ENCODE results near the gene SUGT1. TPM values are rescaled to one million over a fixed set of nuclear protein-coding genes. Genes with fewer than 3 reads are reported as not detected.

The SUGT1 gene
- total and polyA plus RNA-seq, 7 donors = 21.9 to 49.0 (median 42.9) TPM

DNA sequence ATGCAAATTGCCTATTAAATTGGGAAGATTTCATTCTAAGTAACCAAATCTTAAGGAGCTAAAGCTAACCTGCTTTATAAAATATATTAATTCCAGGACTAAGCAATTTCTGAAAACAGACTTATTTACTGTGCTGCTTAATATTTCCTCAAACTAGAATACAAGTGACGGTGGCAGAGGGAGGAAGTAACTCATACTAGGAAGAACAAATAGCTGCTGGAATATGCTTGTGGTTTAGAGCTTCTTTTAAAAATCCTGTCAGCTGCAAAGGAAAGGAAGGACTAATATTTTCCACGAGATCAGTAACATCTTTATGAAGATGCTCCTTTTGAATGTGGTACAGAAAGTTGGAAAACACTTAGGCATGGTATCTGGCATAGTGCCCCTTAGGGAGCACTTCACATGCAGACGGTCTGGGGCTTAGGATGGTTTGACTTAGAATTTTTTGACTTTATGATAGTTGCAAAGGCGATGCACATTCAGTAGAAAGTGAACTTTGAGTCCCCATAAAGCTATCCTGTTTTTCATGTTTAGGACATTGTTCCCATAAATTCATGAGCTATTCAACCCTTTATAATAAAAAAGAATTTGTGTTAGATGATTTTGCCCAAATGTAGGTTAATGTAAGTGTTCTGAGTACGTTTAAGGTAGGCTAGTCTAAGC, 13.8 kb upstream of the SUGT1 start:
- DNase-seq = no peak
- peaks cover 0 to 53% (median 0%) of the 10 kb centered on the region in 4 donors for H3K36me3 ChIP-seq
- intact Hi-C loops (cut with DNase I) = no loop called here
- H3K4me3 ChIP-seq = no peak overlapping the region
- no peaks in the 10 kb centered on the region for H3K27me3 ChIP-seq
- H3K27ac ChIP-seq = no peak overlapping the region
- H3K9me3 ChIP-seq = no peaks in the 10 kb centered on the region
- TF ChIP-seq POLR2A (IDR thresholded peaks at IDR 0.05) (no peak), POLR2AphosphoS5 (IDR thresholded peaks at IDR 0.05) (no peak), EP300 (IDR thresholded peaks at IDR 0.05) (no peak)
- TF ChIP-seq, protein P1, sequence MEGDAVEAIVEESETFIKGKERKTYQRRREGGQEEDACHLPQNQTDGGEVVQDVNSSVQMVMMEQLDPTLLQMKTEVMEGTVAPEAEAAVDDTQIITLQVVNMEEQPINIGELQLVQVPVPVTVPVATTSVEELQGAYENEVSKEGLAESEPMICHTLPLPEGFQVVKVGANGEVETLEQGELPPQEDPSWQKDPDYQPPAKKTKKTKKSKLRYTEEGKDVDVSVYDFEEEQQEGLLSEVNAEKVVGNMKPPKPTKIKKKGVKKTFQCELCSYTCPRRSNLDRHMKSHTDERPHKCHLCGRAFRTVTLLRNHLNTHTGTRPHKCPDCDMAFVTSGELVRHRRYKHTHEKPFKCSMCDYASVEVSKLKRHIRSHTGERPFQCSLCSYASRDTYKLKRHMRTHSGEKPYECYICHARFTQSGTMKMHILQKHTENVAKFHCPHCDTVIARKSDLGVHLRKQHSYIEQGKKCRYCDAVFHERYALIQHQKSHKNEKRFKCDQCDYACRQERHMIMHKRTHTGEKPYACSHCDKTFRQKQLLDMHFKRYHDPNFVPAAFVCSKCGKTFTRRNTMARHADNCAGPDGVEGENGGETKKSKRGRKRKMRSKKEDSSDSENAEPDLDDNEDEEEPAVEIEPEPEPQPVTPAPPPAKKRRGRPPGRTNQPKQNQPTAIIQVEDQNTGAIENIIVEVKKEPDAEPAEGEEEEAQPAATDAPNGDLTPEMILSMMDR (IDR thresholded peaks at IDR 0.05) = no peak
- no peaks in the 10 kb centered on the region for H3K4me1 ChIP-seq
- WGBS, 2 donors = 35 to 75% methylated on average over 5 of the region's 5 CpGs

DNA sequence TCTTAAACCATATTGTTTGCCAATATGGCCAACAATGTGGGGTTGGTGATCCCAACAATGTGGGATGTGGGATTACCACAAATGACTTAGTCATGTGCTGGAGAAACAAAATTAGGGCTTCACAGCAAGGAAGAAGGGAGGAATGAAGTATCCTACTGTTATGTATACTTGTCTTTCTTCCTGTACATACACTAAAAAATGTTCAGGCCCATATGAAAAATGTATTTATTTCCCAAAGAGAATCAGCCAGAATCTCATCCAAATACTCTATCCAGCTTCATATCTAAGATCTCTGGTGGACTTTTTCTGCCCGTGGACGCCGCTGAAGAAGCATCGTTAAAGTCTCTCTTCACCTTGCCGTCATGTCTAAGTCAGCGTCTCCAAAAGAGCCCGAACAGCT, 10.5 kb upstream of the SUGT1 start, which contains the start of gene HNRNPA1L2:
HNRNPA1L2 (plus strand) TSS at position 301 of the 400 bp plus-strand sequence; CDS start at position 363, 62 bp downstream.
- Histone ChIP-seq H3K4me1 (no peaks in the 10 kb centered on the region), H3K4me3 (no peak within 1 kb of the TSS), H3K27me3 (no peaks in the 10 kb centered on the region), H3K36me3 (peaks cover 0 to 50% (median 0%) of the 10 kb centered on the region in 4 donors), H3K27ac (no peak within 1 kb of the TSS), H3K9me3 (no peaks in the 10 kb centered on the region)
- intact Hi-C loops (cut with DNase I) = no loop called here
- 97 to 98% methylated on average over 7 of the region's 7 CpGs for WGBS, 2 donors
- no peak for TF ChIP-seq POLR2A (IDR thresholded peaks at IDR 0.05)
- no peak for TF ChIP-seq POLR2AphosphoS5 (IDR thresholded peaks at IDR 0.05)
- TF ChIP-seq, protein P1 (IDR thresholded peaks at IDR 0.05) = no peak
- TF ChIP-seq EP300 (IDR thresholded peaks at IDR 0.05) = no peak
- DNase-seq = no peak

DNA sequence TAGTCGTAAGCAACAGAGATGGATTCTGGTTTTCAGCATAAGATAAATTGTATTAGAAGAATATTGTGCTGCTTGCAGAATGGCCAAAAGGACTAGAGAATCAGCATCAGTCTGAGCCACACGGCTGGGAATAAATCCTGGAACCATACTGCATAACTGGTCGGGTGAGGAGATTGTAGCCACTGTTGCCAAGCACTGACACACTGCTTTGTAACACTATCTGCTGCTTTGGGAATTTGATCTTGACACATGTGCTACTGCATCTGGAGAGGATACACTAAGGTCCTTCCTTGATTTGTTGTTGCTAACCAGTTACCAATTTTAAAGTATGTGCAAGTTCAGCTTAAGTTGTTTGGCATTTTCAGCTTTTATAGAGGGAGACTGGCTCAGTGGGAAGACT, 8.5 kb upstream of the SUGT1 start:
- Histone ChIP-seq H3K36me3 (peaks cover 0 to 32% (median 0%) of the 10 kb centered on the region in 4 donors), H3K27ac (no peak overlapping the region), H3K27me3 (no peaks in the 10 kb centered on the region), H3K9me3 (no peaks in the 10 kb centered on the region), H3K4me3 (no peak overlapping the region), H3K4me1 (no peaks in the 10 kb centered on the region)
- TF ChIP-seq POLR2AphosphoS5 (IDR thresholded peaks at IDR 0.05) = no peak
- no peak for TF ChIP-seq POLR2A (IDR thresholded peaks at IDR 0.05)
- no peak for TF ChIP-seq EP300 (IDR thresholded peaks at IDR 0.05)
- TF ChIP-seq, protein P1 (IDR thresholded peaks at IDR 0.05) = no peak
- DNase-seq = no peak
- WGBS, 2 donors = 65 to 68% methylated on average over 3 of the region's 3 CpGs
- intact Hi-C loops (cut with DNase I) = no loop called here

DNA sequence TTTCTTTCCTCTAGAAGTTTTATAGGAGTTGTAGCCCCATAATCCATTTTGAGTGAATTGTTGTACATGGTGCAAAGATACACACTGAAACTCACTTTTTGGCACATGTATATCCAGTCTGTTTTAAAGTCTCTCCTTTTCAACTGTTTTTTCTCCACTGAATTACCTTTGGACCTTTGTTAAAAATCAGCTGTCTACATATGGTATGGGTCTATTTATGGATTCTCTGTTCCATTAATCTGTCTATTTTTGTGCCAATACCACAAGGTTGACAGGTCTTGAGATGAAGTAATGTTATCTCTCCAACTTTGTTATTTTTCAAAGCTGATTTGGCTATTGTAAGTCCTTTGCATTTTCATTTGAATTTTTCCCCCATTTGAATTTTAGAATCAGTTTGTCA, 5.7 kb upstream of the SUGT1 start:
- peaks cover 0 to 13% (median 10%) of the 10 kb centered on the region in 4 donors for H3K4me1 ChIP-seq
- intact Hi-C loops (cut with DNase I) = no loop called here
- H3K9me3 ChIP-seq = no peaks in the 10 kb centered on the region
- TF ChIP-seq, protein P1 (IDR thresholded peaks at IDR 0.05) = no peak
- no peak for TF ChIP-seq POLR2A (IDR thresholded peaks at IDR 0.05)
- no peak for TF ChIP-seq EP300 (IDR thresholded peaks at IDR 0.05)
- TF ChIP-seq POLR2AphosphoS5 (IDR thresholded peaks at IDR 0.05) = no peak
- DNase-seq = no peak
- H3K27me3 ChIP-seq = no peaks in the 10 kb centered on the region
- no peak overlapping the region for H3K4me3 ChIP-seq
- no peak overlapping the region for H3K27ac ChIP-seq
- H3K36me3 ChIP-seq = peaks cover 0 to 25% (median 1%) of the 10 kb centered on the region in 4 donors

Data from sigmoid colon (tissue), 7 donors.